ENCODE data around the gene BMAL2. TPM values are rescaled to one million over a fixed set of nuclear protein-coding genes. Genes with fewer than 3 reads are reported as not detected.

BMAL2 gene
- total and polyA plus RNA-seq, 12 donors, result 0.40 to 2.5 (median 1.1) TPM

DNA sequence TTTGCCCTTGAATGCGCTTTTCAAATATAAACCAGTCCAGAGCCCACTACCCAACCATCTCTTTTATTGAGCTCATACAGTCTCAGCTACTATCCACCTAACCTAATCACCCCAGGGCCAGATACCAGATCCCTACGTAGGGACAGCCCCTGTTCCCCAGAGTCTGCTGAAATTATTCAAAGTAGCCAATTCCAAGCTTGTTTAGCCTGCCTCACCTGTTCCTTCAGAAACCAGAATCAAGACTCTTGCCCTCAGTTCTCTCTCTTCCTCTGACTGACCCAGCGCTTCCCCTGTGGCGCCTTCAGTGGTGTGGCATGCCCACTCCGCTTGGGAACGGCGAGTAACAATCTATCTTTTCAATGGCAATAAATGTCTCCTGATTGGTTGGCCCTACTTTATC lies 18.8 kb downstream of the BMAL2 start:
- TF ChIP-seq, protein P1, sequence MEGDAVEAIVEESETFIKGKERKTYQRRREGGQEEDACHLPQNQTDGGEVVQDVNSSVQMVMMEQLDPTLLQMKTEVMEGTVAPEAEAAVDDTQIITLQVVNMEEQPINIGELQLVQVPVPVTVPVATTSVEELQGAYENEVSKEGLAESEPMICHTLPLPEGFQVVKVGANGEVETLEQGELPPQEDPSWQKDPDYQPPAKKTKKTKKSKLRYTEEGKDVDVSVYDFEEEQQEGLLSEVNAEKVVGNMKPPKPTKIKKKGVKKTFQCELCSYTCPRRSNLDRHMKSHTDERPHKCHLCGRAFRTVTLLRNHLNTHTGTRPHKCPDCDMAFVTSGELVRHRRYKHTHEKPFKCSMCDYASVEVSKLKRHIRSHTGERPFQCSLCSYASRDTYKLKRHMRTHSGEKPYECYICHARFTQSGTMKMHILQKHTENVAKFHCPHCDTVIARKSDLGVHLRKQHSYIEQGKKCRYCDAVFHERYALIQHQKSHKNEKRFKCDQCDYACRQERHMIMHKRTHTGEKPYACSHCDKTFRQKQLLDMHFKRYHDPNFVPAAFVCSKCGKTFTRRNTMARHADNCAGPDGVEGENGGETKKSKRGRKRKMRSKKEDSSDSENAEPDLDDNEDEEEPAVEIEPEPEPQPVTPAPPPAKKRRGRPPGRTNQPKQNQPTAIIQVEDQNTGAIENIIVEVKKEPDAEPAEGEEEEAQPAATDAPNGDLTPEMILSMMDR (IDR thresholded peaks at IDR 0.05), result no peak
- TF ChIP-seq POLR2A (IDR thresholded peaks at IDR 0.05), result no peak
- H3K9me3 ChIP-seq (replicated peaks in 1 of 3), result no peaks in the 10 kb centered on the region
- H3K4me1 ChIP-seq (replicated peaks in 1 of 2), result no peaks in the 10 kb centered on the region
- WGBS, 4 donors, result 95 to 98% (median 97%) methylated on average over 7 of the region's 7 CpGs
- intact Hi-C loops (cut with DNase I), result no loop called here
- no peaks in the 10 kb centered on the region for H3K36me3 ChIP-seq (replicated peaks in 1 of 2)
- H3K27ac ChIP-seq, result no peak overlapping the region
- no peaks in the 10 kb centered on the region for H3K27me3 ChIP-seq
- no peak overlapping the region for H3K4me3 ChIP-seq
- DNase-seq, result no peak

DNA sequence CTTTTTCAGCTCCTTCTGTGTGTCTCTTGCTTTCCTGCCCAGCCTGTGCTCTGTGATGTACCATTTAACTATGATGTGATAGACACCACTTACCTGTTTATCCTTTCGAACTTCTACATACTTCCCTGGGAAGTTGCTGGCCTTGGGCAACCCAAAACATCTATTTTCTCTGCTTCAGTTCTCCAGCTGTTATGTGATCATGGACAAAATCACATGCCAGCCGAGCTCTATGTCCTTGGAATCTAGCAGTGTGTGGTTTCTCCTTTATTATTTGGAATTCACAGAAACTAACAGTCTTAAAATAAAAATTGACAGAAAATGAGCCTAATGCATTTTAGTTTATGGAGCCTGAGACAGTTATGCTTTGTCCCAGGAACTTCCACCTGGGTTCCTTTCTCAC lies 22.9 kb downstream of the BMAL2 start:
- intact Hi-C loops (cut with DNase I), result no loop called here

DNA sequence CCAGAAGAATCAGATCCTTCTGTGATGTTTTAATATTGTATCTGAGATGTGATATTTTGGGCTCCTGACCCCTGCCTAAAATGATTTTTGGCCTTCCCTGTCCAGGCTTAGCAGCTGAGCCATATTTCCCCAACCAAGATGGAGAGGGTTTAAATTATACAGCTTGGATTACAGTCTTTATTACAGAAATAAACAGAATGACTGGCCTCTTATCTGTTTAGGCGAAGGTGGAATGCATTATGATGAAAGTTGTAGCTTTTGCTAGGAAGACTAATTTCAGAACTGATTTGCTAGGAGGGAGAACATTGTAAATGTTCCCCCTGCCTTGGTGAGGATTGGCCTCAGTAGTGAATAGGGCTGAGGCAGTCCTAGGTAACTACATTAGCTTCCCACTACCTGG lies 23.3 kb downstream of the BMAL2 start:
- intact Hi-C loops (cut with DNase I), result no loop called here
- Histone ChIP-seq H3K4me3 (no peak overlapping the region), H3K36me3 (replicated peaks in 1 of 2) (no peaks in the 10 kb centered on the region), H3K27me3 (no peaks in the 10 kb centered on the region), H3K4me1 (replicated peaks in 1 of 2) (no peaks in the 10 kb centered on the region), H3K9me3 (replicated peaks in 1 of 3) (no peaks in the 10 kb centered on the region), H3K27ac (no peak overlapping the region)
- TF ChIP-seq POLR2A (IDR thresholded peaks at IDR 0.05), result no peak
- TF ChIP-seq, protein P1 (IDR thresholded peaks at IDR 0.05), result no peak
- WGBS, 4 donors, result 73 to 82% (median 78%) methylated on average over 1 of the region's 1 CpG
- DNase-seq, result no peak

More for the DNA sequence above, 22.9 kb downstream of the BMAL2 start:
- peak in 2 of 7 donors; percentile 25 to 26 for DNase-seq
- WGBS, 4 donors, result 45 to 60% (median 46%) methylated on average over 2 of the region's 2 CpGs
- no peaks in the 10 kb centered on the region for H3K27me3 ChIP-seq
- no peaks in the 10 kb centered on the region for H3K36me3 ChIP-seq (replicated peaks in 1 of 2)
- TF ChIP-seq, protein P1 (IDR thresholded peaks at IDR 0.05), result no peak
- no peak for TF ChIP-seq POLR2A (IDR thresholded peaks at IDR 0.05)
- H3K4me3 ChIP-seq, result no peak overlapping the region
- H3K27ac ChIP-seq, result no peak overlapping the region
- no peaks in the 10 kb centered on the region for H3K9me3 ChIP-seq (replicated peaks in 1 of 3)
- no peaks in the 10 kb centered on the region for H3K4me1 ChIP-seq (replicated peaks in 1 of 2)

DNA sequence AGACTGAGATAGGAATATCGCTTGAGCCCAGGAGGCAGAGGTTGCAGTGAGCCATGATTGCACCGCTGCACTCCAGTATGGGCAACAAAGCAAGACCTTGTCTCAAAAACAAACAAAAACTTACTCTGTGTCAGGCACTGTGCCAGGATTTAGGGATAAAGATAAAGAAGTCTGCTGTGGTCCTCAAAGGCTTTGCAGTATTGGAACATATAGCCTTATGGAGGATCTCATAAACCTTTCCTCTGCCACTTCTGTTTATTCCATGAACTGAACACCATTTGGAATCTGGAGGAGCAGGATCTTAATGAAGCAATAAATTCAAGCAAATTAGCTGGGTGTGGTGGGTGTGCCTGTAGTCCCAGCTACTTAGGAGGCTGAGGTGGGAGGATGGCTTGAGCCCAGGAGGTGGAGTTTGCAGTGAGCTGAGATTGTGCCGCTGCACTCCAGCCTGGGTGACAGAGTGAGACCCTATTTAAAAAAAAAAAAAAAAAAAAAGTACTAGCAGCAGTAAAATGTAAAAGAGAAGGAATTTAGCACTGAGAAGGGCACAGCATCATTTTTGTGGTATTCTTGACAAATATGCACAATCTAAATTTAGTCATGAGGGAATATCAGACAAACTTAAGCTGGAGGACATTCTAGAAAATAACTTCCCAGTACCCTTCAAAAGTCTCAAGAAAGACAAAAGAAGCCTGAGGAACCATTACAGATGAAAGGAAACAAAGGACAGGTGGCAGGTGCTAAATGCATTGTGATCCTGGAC lies 27.1 kb downstream of the BMAL2 start:
- H3K9me3 ChIP-seq (replicated peaks in 1 of 3), result no peaks in the 10 kb centered on the region
- no peak overlapping the region for H3K4me3 ChIP-seq
- H3K27ac ChIP-seq, result no peak overlapping the region
- intact Hi-C loops (cut with DNase I), result no loop called here
- H3K4me1 ChIP-seq (replicated peaks in 1 of 2), result no peaks in the 10 kb centered on the region
- WGBS, 4 donors, result 64 to 95% (median 87%) methylated on average over 3 of the region's 3 CpGs
- no peak for DNase-seq
- no peaks in the 10 kb centered on the region for H3K36me3 ChIP-seq (replicated peaks in 1 of 2)
- no peaks in the 10 kb centered on the region for H3K27me3 ChIP-seq
- no peak for TF ChIP-seq POLR2A (IDR thresholded peaks at IDR 0.05)
- TF ChIP-seq, protein P1 (IDR thresholded peaks at IDR 0.05), result no peak
